ENCODE measurements around the gene SMIM20.

SMIM20 gene

DNA sequence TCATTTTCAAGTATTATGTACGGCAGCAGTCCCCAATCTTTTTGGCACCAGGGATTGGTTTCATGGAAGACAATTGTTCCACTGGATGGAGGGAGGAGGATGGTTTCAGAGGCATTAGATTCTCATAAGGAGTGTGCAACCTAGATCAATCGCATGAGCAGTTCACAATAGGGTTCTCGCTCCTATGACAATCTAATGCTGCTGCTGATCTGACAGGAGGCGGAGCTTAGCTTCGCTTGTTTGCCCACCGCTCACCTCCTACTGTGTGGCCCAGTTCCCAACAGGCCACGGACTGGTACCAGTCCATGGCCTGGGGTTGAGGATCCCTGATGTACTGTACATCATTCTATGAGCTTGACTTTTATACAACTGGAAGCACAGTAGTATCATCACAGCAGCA is 48.4 kb downstream of the SMIM20 start:
- DNase-seq = no peak

GRCh38 chr4:25965629-25966028 is 51.6 kb downstream of the SMIM20 start:
- no peak for DNase-seq

DNA sequence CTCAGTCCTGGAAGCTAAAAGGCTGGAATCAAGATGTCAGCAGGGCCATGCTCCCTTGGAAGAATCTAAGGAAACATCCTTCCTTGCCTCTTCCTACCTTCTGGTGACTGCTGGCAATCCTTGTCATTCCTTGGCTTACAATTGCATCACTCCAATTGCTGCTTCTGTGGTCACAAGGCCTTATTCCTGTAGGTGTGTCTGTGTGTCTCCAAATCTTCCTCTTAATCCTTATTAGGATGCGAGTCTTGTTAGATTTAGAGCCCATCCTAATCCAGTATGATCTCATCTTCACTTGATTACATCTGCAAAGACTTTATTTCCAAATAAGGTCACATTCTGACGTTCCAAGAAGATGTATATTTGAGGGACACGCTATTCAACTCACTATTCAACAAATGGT is 52.2 kb downstream of the SMIM20 start:
- no peak for DNase-seq

- DNase-seq = no peak
These were observed 55.5 kb downstream of the SMIM20 start for GRCh38 chr4:25969374-25970155.

GRCh38 chr4:25970226-25970675 is 56.2 kb downstream of the SMIM20 start:
- no peak for DNase-seq

GRCh38 chr4:25970691-25971432 is 56.8 kb downstream of the SMIM20 start:
- DNase-seq = no peak

DNA sequence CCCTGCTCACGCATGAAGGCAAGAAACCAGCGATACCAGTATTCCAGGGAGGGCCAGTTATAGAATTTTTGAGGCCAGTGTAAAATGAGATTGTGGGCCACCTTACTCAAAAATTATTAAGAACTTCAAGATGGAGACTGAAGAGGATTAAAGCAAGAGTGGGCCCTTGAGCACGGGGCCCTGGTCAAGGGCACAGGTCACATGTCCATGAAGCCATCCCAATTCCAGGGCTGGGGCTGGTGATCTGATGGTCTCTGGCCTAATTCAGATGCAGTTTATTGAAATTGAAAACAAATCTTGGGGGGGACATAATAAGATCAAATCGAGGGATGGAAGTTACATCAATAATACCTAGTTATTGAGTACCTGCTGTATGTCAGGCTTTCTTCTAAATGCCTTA is 58.3 kb downstream of the SMIM20 start:
- no peak for DNase-seq

DNA sequence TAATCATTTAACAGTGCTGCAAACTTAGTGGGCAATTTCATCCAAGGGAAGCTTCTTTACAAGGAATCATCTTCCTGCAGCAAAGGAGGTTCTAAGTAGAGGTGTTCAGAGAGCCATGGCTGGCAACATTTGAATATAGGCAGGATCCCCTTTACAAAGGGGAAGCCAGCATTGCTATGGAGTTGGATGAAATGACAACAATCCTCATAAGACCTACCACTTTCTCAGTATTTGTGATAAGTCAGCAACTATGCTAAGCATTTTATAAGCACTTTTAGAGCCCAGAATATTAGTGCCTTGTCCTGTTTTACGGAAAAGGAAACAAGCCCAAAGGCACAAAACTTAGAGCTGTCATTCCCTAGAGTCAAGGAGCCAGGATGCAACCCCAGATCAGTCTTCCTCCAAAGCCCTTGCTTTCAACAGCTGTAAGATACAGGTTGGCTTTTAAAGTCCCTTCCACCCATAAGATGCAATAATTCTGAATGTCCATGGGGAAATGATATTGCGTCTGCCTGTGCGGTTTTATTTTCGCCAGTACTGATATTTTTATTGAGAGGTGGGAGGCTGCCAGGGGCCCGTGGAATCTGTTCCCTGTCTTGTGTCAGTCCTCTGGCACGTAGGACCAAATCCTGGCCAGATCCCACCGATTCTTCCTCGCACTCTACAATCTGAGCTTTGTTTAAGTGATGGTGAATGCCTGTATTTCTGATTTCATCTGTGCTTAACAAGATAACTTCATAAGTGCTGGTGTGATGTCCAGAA is 59.1 kb downstream of the SMIM20 start:
- no peak for DNase-seq

- DNase-seq = no peak
These were observed 62.8 kb downstream of the SMIM20 start for GRCh38 chr4:25976780-25977179.

DNA sequence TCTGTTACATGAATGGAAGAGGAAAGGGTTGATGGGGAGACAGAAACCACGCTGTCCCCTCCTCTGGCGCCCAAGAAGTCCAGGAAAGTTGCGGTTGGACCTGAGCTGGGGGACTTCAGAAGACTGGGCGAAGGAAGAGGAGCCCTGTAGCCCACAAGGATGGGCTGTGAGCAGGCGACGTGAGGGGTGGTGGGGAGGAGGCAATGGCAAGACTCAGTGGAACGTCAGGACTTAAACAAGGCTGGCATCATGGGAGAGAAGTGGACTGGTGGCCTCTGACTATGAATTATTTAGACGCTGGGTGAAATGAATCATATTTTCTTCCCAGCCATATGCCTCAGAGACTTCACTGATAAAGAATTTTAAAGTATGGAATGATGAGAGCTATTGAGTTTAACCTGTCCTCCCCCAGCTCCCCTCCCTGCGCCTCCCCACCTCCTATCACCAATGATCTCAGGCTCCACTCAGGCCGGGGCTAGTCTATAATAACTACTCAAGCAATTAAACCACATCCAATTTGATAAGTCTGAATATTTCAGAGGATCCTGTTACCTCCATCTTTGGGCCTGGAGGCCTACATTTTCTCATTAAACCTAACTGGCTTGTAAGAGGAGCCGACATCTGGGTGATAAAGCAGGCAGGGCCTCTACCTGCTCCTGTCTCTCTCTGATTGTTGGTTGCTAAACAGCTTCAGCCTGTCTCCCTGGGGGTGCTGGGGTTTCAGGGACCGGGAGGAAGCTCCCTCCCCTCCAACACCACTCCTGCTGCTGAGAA is 63.6 kb downstream of the SMIM20 start:
- DNase-seq = no peak

DNA sequence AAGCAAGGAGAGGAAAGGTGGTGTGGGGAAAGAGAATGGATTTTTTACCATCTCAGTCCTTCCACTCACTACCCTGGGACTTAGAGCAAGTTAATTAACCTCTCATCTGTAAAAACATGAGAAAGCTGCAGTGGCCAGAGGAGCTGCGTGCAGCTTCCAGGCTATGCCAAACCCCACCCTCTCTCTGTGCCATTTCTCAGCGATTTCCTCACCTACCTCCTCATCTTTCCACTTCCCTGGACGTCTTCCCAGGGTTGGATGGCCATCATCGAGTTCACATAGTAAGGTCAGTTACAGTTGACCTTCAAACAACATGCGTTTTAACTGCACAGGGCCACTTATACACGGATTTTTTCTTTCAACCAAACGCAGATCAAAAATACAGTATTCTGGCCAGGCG is 64.3 kb downstream of the SMIM20 start:
- DNase-seq = no peak

Measured in stimulated activated CD4-positive, alpha-beta T cell treated with anti-CD3 and anti-CD28 coated beads, Interleukin-2, amount 100 ng/mL, for 24 hours (primary cell).